Measurements from ENCODE around the gene NKX2-1. TPM values are rescaled to one million over a fixed set of nuclear protein-coding genes. Genes with fewer than 3 reads are reported as not detected.

The NKX2-1 gene
- total RNA-seq, 1 experiment from 2014 or later: not detected

DNA sequence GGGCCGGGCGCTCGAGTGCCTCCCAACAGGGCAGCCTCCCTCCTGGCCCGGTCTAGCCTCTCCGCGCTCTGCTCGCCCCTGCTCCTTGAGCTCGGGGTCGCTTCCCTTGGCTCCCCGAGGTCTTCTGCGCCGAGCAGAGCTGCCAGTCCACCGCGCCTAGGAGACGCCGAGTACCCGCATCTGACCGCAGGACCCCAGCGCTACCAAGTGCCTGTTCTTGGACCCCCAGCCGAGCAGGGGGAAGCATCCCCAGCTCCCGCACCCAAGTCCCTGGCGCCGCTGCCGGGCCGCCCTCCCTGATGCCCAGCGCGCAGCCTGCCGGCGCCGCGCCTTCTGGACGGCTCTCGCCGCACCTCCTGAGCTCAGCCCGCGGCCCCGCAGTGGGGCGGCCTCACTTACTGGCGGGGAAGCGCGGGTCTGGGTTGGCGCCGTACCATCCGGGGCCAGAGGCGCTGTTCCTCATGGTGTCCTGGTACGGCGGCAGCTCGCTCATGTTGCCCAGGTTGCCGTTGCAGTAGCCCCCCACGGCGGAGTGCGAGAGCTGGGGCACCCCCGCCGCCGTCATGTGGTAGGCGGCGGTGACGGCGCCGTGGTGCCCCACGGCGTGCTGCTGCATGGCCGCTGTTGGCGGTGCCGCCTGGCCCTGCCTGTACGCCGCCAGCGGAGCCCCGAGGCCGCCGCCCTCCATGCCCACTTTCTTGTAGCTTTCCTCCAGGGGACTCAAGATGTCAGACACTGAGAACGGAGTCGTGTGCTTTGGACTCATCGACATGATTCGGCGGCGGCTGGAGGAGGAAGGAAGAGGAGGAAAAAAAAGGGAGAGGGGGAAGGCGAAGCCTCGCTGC lies 1.2 kb downstream of the NKX2-1 start:
- ChIA-PET POLR2A (ENCODE audit: low non-redundant PET) (no interaction called here), CTCF (no interaction called here)
- TF ChIP-seq, protein P1, sequence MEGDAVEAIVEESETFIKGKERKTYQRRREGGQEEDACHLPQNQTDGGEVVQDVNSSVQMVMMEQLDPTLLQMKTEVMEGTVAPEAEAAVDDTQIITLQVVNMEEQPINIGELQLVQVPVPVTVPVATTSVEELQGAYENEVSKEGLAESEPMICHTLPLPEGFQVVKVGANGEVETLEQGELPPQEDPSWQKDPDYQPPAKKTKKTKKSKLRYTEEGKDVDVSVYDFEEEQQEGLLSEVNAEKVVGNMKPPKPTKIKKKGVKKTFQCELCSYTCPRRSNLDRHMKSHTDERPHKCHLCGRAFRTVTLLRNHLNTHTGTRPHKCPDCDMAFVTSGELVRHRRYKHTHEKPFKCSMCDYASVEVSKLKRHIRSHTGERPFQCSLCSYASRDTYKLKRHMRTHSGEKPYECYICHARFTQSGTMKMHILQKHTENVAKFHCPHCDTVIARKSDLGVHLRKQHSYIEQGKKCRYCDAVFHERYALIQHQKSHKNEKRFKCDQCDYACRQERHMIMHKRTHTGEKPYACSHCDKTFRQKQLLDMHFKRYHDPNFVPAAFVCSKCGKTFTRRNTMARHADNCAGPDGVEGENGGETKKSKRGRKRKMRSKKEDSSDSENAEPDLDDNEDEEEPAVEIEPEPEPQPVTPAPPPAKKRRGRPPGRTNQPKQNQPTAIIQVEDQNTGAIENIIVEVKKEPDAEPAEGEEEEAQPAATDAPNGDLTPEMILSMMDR (conservative IDR thresholded peaks at IDR 0.05; ENCODE audit: low read depth, low read length): no peak
- peak; percentile 98 for TF ChIP-seq EZH2 (IDR thresholded peaks at IDR 0.05; ENCODE audit: borderline replicate concordance, low read depth, low read length, poor library complexity, severe bottlenecking)
- intact Hi-C loops (cut with micrococcal nuclease; ENCODE audit: unreplicated experiment): no loop called here
- Histone ChIP-seq H3K27me3 (replicated peaks; ENCODE audit: insufficient read depth, low read depth, low read length, poor library complexity) (peaks cover 100% of the 10 kb centered on the region), H3K27ac (ENCODE audit: low read depth, low read length, poor library complexity, severe bottlenecking) (no peak overlapping the region), H3K4me1 (ENCODE audit: insufficient read depth, low read length, poor library complexity, severe bottlenecking) (peaks cover 23% of the 10 kb centered on the region), H3K36me3 (ENCODE audit: insufficient read depth, low read length, poor library complexity, severe bottlenecking) (no peaks in the 10 kb centered on the region), H3K9me3 (ENCODE audit: low read depth, low read length, poor library complexity, severe bottlenecking) (no peaks in the 10 kb centered on the region), H3K4me3 (ENCODE audit: low read depth, low read length, poor library complexity, severe bottlenecking) (peak overlapping the region; percentile 17)
- no TSS peak for BruUV-seq (replicated peaks)
- DNase-seq (ENCODE audit: low spot score): no peak

DNA sequence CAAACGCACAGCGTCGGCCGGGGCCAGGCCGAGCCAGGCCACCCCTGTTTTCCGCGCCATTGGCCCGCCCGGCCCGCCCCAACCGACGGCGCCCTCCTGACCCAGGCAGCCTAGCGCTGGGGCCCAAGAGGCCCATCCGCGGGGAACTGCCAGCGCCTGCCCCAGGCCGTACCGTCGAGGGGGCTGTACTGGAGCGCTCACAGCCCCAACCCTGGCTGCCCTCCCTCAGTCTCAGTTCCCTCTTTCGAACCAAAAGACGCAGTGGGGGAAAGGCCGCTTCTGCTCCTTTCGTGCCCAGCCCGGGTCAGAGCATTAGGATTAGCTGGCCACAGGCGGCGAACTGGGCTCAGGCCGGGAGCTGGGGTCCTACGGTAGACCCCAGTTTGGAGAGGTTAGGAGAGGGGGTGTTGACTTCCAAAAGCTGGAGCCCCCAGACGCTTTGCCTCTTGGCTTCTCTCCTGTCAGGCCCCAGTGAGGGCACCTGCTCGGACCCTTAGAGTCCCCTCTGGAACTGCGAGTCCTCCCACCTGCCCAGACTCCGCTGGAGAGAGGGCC lies 1.9 kb downstream of the NKX2-1 start:
- no TSS peak for BruUV-seq (replicated peaks)
- Histone ChIP-seq H3K27ac (ENCODE audit: low read depth, low read length, poor library complexity, severe bottlenecking) (no peak overlapping the region), H3K4me1 (ENCODE audit: insufficient read depth, low read length, poor library complexity, severe bottlenecking) (peaks cover 23% of the 10 kb centered on the region), H3K9me3 (ENCODE audit: low read depth, low read length, poor library complexity, severe bottlenecking) (no peaks in the 10 kb centered on the region), H3K4me3 (ENCODE audit: low read depth, low read length, poor library complexity, severe bottlenecking) (no peak overlapping the region), H3K36me3 (ENCODE audit: insufficient read depth, low read length, poor library complexity, severe bottlenecking) (no peaks in the 10 kb centered on the region), H3K27me3 (replicated peaks; ENCODE audit: insufficient read depth, low read depth, low read length, poor library complexity) (peaks cover 100% of the 10 kb centered on the region)
- DNase-seq (ENCODE audit: low spot score): no peak
- ChIA-PET POLR2A (ENCODE audit: low non-redundant PET) (no interaction called here), CTCF (no interaction called here)
- TF ChIP-seq, protein P1 (conservative IDR thresholded peaks at IDR 0.05; ENCODE audit: low read depth, low read length): no peak
- no peak for TF ChIP-seq EZH2 (IDR thresholded peaks at IDR 0.05; ENCODE audit: borderline replicate concordance, low read depth, low read length, poor library complexity, severe bottlenecking)
- intact Hi-C loops (cut with micrococcal nuclease; ENCODE audit: unreplicated experiment): no loop called here

DNA sequence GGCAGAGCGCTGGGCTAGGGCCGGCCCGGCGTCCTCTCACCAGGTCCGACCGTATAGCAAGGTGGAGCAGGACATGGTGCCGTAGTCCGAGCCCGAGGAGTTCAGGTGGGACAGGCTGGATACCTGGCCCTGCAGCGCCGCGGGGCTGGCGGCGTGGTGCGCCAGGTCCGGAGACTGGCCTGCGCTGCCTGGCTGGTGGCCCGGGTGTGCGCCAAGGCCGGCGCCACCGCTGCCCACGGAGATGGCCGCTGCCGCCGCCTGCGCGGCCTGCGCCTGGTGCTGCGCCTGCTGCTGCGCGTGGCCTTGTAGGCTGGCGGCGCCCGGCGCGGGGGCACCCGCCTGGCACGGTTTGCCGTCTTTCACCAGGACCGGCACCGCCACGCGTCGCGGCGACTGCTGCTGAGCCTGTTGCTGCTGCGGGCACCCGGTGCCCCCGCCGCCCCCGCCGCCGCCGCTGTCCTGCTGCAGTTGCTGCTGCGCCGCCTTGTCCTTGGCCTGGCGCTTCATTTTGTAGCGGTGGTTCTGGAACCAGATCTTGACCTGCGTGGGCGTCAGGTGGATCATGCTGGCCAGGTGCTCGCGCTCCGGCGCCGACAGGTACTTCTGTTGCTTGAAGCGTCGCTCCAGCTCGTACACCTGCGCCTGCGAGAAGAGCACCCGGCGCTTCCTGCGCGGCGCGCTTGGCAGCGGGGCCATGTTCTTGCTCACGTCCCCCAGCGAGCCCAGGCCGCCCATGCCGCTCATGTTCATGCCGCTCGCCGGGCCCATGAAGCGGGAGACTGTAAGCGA lies 2.6 kb downstream of the NKX2-1 start:
- Histone ChIP-seq H3K27me3 (replicated peaks; ENCODE audit: insufficient read depth, low read depth, low read length, poor library complexity) (peaks cover 100% of the 10 kb centered on the region), H3K4me3 (ENCODE audit: low read depth, low read length, poor library complexity, severe bottlenecking) (no peak overlapping the region), H3K4me1 (ENCODE audit: insufficient read depth, low read length, poor library complexity, severe bottlenecking) (peaks cover 23% of the 10 kb centered on the region), H3K9me3 (ENCODE audit: low read depth, low read length, poor library complexity, severe bottlenecking) (no peaks in the 10 kb centered on the region), H3K36me3 (ENCODE audit: insufficient read depth, low read length, poor library complexity, severe bottlenecking) (no peaks in the 10 kb centered on the region), H3K27ac (ENCODE audit: low read depth, low read length, poor library complexity, severe bottlenecking) (no peak overlapping the region)
- ChIA-PET POLR2A (ENCODE audit: low non-redundant PET) (no interaction called here), CTCF (no interaction called here)
- DNase-seq (ENCODE audit: low spot score): no peak
- intact Hi-C loops (cut with micrococcal nuclease; ENCODE audit: unreplicated experiment): no loop called here
- no TSS peak for BruUV-seq (replicated peaks)
- TF ChIP-seq, protein P1 (conservative IDR thresholded peaks at IDR 0.05; ENCODE audit: low read depth, low read length): no peak
- peak; percentile 56 for TF ChIP-seq EZH2 (IDR thresholded peaks at IDR 0.05; ENCODE audit: borderline replicate concordance, low read depth, low read length, poor library complexity, severe bottlenecking)
